ENCODE results near the gene DLG2.
A peak's percentile ranks its signal among the peaks of the same experiment; 100 is the strongest.

The DLG2 gene

DNA sequence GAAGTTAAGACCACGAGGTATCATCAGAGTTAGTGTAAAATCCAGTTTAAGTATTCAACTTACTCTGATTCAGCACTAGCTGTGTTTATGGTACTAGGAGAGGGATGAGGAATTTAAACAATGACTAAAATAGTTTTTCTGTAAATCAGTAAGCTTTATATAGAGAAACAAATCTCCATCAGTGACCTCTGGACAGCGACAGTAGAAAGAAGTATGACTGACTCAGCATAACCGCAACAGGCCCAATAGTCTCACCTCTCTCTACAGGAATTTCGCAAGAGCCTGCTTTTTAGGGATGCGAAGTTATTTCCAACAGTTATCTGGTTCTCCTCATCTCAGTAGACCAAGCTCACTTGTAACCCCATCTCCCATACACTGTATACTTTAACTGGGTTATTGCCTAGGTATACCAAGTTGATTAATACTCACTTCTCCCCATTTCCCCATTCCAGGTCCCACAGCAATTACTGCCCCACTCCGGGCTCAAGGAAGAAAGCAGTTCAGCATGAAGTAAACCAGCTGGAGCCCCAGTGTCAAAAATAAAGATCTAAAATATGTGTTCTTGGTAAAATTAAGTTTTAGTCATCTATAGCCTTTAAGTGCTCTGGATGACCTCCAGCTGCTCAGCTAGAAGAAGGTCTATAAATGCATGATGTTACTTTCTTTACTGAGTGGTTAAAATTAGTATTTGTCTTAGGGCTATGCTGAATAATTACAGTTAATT, 1570.3 kb downstream of the DLG2 start:
- DNase-seq (ENCODE audit: low spot score), result no peak
- no peak for FAIRE-seq

- FAIRE-seq (no peak), DNase-seq (ENCODE audit: low spot score) (no peak)
Observed at GRCh38 chr11:84045146-84045545, 1582.0 kb downstream of the DLG2 start.

DNA sequence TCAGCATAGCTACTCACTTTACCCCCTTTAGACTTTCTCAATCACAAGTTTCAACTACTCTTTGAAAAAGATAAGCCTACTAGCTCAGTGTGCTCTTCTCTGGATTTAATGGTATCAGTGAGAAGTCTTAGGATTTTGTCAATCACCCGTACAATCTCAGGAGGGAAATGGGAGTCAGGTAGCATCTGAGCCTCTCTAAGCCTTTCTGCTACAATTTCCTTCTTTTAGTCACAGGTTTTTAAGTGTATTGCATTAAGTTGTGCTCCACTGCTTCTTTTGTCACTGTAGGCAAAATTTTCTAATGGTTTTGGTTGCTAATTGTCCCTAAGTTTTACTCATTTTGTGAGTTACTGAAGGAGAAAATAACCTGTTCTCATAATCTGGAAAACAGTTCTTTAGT, 1582.4 kb downstream of the DLG2 start:
- no peak for FAIRE-seq
- no peak for DNase-seq (ENCODE audit: low spot score)

DNA sequence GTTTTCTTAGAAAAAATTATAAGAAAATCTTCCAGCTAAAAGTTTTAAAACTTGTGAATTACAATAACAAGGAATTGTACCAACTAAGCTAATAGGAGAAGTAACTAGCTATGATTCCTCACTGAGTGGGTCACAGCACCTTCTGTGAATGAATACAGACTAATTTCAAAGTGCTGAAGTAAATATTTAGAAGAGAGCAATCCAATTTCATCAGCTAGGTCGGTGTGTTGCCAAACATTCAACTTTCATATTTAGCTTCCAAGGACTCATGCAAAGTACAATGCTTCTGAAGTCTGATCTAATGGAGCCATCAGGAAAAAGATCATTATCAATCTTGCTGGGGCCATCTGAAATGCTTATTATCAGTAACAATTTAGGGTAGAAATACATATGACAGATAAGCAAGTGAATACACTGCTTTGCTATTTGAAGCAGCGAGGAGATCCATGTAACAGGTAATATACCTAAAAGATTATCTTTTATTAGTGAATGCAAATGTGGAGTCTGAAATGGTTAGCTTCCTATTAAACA, 1590.4 kb downstream of the DLG2 start:
- DNase-seq (ENCODE audit: low spot score), result no peak
- FAIRE-seq, result no peak

DNA sequence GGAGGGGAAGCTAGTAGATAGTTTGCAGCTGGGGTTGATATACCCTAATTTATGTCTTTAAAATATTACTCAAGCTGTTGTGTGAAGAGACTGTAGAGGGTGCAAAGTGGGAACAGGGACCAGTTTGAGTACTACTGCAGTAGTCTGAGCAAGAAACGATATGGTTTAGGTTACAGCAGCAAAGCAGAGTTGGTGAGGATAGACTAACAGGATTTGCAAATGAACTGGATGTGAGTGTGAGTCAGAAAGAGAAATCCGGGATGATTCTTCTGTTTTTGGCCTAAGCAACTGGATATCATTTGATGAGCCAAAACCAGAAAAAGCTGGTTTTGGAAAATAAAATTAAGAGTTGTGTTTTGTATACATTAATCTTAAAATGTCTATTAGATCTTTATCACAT, 1591.5 kb downstream of the DLG2 start:
- DNase-seq (ENCODE audit: low spot score) (no peak), FAIRE-seq (no peak)

- no peak for FAIRE-seq
- no peak for DNase-seq (ENCODE audit: low spot score)
Observed at GRCh38 chr11:84034484-84034883, 1592.7 kb downstream of the DLG2 start.

DNA sequence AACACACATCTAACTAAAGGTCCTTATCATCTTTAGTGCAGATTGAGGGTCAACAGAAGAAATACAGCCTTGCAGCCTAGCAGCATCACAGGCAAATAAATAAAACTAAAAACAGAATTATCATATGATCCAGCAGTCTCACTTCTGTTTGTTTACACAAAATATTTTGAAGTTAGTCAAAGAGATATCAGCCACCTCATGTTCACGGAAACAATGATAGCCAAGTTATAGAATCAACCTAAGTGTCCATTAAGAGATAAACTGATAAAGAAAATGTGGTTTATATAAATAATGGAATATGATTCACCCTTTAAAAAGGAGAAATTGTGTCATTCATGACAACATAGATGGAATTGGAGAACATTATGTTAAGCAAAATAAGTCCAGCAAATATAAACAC, 1602.9 kb downstream of the DLG2 start:
- DNase-seq (ENCODE audit: low spot score), result no peak
- FAIRE-seq, result no peak

DNA sequence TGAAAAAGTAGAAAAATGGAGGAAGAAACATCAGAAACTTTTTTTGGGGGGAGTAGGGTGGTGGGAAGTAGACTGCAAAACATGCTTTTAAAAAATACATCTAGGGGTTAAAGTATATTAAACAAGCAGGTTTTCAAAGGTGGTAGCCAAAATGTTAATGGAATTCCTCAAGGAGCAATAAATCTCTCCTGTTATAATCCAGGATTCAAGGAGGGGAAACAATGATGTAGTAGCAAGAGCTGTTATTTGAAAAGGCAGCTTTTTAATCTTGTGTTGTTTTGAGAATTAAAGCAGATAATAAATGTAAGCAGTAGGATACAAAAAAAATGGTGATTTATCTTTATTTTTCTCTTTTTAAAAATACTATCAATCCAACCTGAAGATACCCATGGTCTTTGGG, 1604.4 kb downstream of the DLG2 start:
- FAIRE-seq (no peak), DNase-seq (ENCODE audit: low spot score) (no peak)

DNA sequence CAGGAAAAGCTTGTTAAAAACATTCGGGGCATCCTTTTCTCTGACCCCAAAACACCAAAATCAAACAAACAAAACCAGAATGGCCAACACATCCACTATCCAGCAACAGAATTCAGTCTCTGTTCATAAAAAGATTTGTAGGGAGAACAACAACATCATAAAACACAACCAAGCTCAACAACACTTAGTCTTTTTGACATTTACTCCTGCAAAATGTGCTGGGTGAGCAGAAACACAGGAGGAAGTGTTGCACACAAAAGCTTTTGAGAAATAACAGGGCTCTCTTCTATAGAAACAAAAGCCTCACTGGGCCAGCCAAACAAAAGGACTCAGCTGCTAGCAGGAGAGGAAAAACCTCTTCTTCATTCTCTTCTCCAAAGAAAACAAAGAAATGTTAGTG, 1604.9 kb downstream of the DLG2 start:
- FAIRE-seq (no peak), DNase-seq (ENCODE audit: low spot score) (no peak)

- no peak for DNase-seq (ENCODE audit: low spot score)
- FAIRE-seq, result no peak
Observed at GRCh38 chr11:84021291-84021690, 1605.9 kb downstream of the DLG2 start.

- FAIRE-seq (no peak), DNase-seq (ENCODE audit: low spot score) (peak; percentile 53)
Observed at GRCh38 chr11:84019571-84020194, 1607.5 kb downstream of the DLG2 start.

DNA sequence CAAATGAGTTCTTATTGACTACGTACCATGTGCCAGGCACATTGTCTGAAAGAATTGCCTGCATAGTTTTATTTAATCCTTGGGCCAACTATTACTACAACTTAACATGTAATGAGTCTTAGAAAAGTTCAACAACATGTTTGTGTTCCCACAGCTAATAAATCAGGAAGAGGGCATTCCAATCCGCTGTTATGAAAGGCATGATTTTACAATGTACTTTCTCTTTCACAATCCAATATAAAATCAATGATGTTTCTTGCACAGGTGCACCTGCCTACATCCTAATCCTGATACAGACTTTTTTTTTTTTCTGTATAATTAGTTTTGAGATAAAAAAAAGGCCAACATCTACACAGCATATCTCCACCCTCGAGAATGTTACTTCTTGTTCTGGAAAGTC, 1612.6 kb downstream of the DLG2 start:
- FAIRE-seq, result no peak
- no peak for DNase-seq (ENCODE audit: low spot score)

DNA sequence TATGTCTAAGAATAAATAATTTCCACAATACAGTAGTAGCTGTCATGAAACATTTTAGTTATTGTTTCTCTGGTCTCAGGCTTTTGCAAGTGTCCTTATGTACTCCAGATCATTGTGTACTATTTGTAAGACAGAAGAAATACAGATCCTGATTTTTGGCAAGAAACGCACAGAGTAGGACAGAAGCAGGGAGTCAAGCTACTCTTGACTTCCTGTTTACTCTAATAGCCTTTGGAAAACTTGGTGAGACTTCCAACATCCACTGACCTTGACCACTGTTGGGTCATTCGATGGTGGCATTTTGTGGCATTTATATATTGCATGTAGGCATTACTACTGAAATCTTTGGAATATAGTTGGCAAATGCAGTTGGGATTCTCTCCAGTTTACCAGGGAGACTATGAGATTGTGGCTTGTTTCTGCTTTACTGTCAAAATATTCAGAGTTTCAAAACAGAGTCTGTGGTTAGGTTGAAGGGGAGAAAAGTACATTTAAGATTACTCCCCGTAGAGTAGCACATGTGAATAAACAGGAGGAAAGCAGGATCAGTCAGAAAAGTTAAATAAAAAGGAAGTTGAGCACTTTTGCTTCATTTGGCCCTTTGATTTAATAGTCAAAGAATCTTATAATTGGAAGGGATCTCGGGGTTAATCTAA, 1614.8 kb downstream of the DLG2 start:
- no peak for FAIRE-seq
- DNase-seq (ENCODE audit: low spot score), result no peak

GRCh38 chr11:84003181-84003580, 1624.0 kb downstream of the DLG2 start:
- FAIRE-seq, result no peak
- DNase-seq (ENCODE audit: low spot score), result no peak

DNA sequence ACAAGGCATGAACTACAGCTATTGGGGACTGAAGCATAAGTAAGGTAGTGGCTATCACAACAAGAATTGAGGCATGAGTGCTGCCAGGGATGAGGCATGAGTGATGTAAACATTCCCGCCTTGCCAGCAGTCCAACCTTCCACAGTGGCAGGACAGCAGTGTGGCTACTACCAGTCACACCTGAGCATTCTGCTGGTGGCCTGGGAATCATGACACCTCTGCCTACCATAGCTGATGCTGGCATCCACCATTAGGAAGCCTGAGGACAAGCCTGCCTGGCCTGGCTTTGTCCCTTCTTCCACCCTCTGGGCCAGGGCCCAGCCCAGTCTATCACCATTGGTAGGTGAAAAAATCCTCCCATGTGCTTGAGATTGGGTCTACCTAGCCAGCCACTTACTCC, 1628.2 kb downstream of the DLG2 start:
- FAIRE-seq, result no peak
- DNase-seq (ENCODE audit: low spot score), result no peak

DNA sequence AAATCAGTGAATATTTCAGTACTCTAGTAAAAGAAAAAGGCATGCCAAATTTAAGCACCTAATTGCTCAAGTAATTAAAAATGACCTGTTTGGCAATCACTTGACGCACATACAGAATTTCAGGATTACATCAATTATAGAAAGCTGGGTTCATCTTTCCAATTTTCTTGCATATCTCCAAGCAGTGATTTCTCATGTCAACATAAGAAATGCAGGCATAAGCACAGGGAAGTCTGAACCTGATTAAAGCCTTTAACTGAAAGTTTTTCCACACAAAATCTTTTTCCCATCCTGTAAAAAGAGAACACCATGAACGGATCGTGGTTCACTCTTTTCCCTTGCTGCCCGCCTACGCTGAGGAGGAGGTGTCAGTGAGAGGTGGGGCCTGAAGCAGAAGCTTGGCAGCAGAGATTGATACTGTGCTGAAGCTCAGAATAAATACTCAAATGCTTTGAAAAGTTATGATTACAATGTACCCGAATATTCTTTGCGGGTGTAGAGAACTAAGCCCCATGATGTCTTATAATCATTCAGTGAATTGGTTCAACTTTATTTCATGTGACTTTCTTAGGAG, 1636.9 kb downstream of the DLG2 start:
- DNase-seq (ENCODE audit: low spot score) (no peak), FAIRE-seq (no peak)

- FAIRE-seq (no peak), DNase-seq (ENCODE audit: low spot score) (no peak)
Observed at GRCh38 chr11:83982825-83983224, 1644.3 kb downstream of the DLG2 start.

DNA sequence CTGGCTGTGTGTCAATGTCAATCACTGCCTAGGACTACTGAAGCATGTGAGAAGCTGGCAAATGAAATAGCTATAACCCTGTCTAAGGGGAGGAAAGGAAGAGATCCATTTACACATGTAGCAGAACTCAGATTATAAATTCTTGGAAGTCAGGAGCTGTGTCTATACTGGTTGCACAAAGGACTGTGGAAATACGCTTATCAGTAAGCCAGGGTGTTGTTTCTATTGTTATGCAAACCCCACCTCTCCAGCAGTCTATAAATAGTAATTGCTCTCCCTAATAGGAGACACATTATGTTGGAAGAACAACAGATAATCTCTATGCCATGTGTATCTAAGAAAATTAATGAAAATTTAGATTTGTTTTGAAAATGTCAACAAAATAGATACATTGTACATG, 1647.6 kb downstream of the DLG2 start:
- DNase-seq (ENCODE audit: low spot score), result no peak
- no peak for FAIRE-seq

DNA sequence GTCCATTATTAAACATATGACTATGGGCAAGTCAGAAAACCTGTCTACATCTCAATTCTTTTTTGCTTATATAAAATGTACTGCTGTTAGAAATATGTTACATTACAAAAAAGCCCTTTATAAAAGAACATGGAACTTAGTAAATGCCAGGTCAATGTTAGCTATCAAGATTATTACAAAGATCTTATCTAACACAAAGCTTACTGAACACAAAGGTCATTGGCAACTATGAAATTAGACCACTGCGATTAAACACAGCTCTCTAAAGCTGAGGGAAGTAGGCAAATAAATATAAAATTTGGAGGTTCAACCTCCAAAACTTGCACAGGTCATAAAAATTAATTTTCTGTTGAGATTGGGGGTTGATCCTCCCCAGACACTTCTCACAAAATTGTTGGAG, 1648.2 kb downstream of the DLG2 start:
- DNase-seq (ENCODE audit: low spot score), result no peak
- no peak for FAIRE-seq

GRCh38 chr11:83976086-83976485, 1651.1 kb downstream of the DLG2 start:
- FAIRE-seq (no peak), DNase-seq (ENCODE audit: low spot score) (no peak)

GRCh38 chr11:83972536-83972935, 1654.6 kb downstream of the DLG2 start:
- FAIRE-seq (no peak), DNase-seq (ENCODE audit: low spot score) (no peak)

DNA sequence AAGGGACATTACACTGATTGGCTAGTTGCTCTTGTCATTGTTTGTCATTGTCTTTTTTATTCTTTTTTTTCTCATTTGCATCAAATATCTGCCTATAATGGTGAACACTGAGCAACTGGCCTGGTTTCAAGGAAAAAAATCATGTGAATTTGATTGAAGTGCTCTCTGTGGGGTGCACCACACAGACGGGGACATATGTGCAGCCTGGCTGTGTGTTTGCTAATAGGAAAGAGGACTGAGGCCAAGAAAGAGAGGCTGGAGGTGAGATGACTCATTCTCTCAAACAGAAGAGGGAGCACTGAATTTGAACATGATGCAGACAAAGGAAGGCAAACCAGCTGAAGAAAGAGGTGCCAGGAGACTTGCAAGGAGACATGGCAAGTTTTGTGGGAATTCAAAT, 1656.1 kb downstream of the DLG2 start:
- peak; percentile 9 for DNase-seq (ENCODE audit: low spot score)
- no peak for FAIRE-seq
